ENCODE measurements around the gene KIFAP3. TPM values are rescaled to one million over a fixed set of nuclear protein-coding genes. Genes with fewer than 3 reads are reported as not detected.

Gene KIFAP3
- polyA plus RNA-seq, 3 donors: 2.1 to 4.7 (median 2.2) TPM

DNA sequence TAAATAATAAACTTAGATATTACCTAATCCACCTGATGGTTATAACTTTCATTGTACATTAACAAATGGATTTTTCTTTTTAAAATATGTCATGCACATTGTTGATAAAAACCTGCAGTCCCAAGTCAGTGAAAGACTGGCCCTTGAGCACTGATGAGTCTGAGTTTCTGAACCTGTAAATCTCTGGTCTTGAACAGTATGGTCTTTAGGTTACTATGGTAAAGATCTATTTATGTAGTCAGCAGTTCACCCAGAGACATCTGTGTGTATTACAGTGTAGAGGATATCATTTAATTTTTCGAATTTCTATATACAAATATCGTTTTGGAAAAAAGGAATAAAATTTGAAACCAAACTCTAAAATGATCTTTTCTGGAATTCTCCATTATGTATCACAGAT, 150.4 kb downstream of the KIFAP3 start:
- Histone ChIP-seq H4K20me1 (ENCODE audit: insufficient read depth, low read length) (no peaks in the 10 kb centered on the region), H2AFZ (ENCODE audit: insufficient read depth, low read depth, low read length, poor library complexity, severe bottlenecking) (no peak overlapping the region), H3K27ac (ENCODE audit: low read depth in 1 of 2, low read length in 2 of 2) (no peak overlapping the region), H3K4me2 (replicated peaks; ENCODE audit: extremely low read depth, low read length, poor library complexity, severe bottlenecking) (no peak overlapping the region), H3K4me3 (replicated peaks in 1 of 3; ENCODE audit: low read depth in 2 of 3, low read length in 3 of 3) (no peak overlapping the region), H3K79me2 (ENCODE audit: insufficient read depth, low read length) (no peaks in the 10 kb centered on the region), H3K9me3 (replicated peaks in 1 of 2; ENCODE audit: control insufficient read depth in 1 of 2, insufficient read depth in 1 of 2, low read length in 2 of 2) (no peaks in the 10 kb centered on the region), H3K4me1 (ENCODE audit: control insufficient read depth in 1 of 2, insufficient read depth in 2 of 2, low read length in 2 of 2) (no peaks in the 10 kb centered on the region), H3K36me3 (replicated peaks in 1 of 2; ENCODE audit: control insufficient read depth in 1 of 2, insufficient read depth in 2 of 2, low read length in 2 of 2) (no peaks in the 10 kb centered on the region), H3K9ac (ENCODE audit: insufficient read depth, low read length, poor library complexity, severe bottlenecking) (no peak overlapping the region), H3K27me3 (ENCODE audit: control insufficient read depth in 2 of 2, insufficient read depth in 2 of 2, low read length in 2 of 2) (no peaks in the 10 kb centered on the region)
- H3K4me3 Mint-ChIP-seq: no peak overlapping the region
- no peaks in the 10 kb centered on the region for H3K27me3 Mint-ChIP-seq (ENCODE audit: low read depth in 3 of 3)
- H3K4me1 Mint-ChIP-seq: no peaks in the 10 kb centered on the region
- no CpG with 5 or more reads among the region's 2 CpGs for WGBS (ENCODE audit: insufficient coverage)
- H3K36me3 Mint-ChIP-seq: peaks cover 0 to 3% of the 10 kb centered on the region in 2 donors
- H3K9me3 Mint-ChIP-seq: no peaks in the 10 kb centered on the region
- H3K27ac Mint-ChIP-seq: no peak overlapping the region
- TF ChIP-seq, protein P1, sequence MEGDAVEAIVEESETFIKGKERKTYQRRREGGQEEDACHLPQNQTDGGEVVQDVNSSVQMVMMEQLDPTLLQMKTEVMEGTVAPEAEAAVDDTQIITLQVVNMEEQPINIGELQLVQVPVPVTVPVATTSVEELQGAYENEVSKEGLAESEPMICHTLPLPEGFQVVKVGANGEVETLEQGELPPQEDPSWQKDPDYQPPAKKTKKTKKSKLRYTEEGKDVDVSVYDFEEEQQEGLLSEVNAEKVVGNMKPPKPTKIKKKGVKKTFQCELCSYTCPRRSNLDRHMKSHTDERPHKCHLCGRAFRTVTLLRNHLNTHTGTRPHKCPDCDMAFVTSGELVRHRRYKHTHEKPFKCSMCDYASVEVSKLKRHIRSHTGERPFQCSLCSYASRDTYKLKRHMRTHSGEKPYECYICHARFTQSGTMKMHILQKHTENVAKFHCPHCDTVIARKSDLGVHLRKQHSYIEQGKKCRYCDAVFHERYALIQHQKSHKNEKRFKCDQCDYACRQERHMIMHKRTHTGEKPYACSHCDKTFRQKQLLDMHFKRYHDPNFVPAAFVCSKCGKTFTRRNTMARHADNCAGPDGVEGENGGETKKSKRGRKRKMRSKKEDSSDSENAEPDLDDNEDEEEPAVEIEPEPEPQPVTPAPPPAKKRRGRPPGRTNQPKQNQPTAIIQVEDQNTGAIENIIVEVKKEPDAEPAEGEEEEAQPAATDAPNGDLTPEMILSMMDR (IDR thresholded peaks at IDR 0.05): no peak
- intact Hi-C loops (cut with micrococcal nuclease): loop anchor here in 1 of 2 donors (10.0 kb wide), 1 partner anchor 1001 kb away; no protein-coding TSS in a partner anchor
- no peak for DNase-seq

DNA sequence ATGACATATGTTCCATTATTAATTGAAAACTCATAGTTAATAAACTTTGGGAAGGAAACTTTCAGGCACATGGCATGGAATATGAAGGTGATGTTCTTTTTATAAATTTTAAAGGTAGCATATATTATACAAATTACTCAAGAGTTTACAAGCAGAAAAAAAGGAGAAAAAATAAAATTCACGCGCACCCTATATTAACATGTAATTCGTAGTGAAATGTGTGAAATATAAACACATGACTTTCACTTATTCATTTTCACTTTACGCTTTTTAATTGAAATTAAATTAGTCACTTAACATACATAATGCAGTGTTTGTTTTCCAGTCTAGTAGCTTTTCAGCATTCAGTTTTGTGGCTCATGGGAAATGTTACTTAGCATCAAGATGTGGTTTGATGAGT, 153.4 kb downstream of the KIFAP3 start:
- no peaks in the 10 kb centered on the region for H3K4me1 Mint-ChIP-seq
- H3K27ac ChIP-seq (ENCODE audit: low read depth in 1 of 2, low read length in 2 of 2): no peak overlapping the region
- peaks cover 0 to 3% of the 10 kb centered on the region in 2 donors for H3K36me3 Mint-ChIP-seq
- H3K27me3 ChIP-seq (ENCODE audit: control insufficient read depth in 2 of 2, insufficient read depth in 2 of 2, low read length in 2 of 2): no peaks in the 10 kb centered on the region
- H3K79me2 ChIP-seq (ENCODE audit: insufficient read depth, low read length): no peaks in the 10 kb centered on the region
- H2AFZ ChIP-seq (ENCODE audit: insufficient read depth, low read depth, low read length, poor library complexity, severe bottlenecking): no peak overlapping the region
- no peaks in the 10 kb centered on the region for H3K9me3 ChIP-seq (replicated peaks in 1 of 2; ENCODE audit: control insufficient read depth in 1 of 2, insufficient read depth in 1 of 2, low read length in 2 of 2)
- DNase-seq: no peak
- H4K20me1 ChIP-seq (ENCODE audit: insufficient read depth, low read length): no peaks in the 10 kb centered on the region
- TF ChIP-seq, protein P1 (IDR thresholded peaks at IDR 0.05): no peak
- no peak overlapping the region for H3K4me2 ChIP-seq (replicated peaks; ENCODE audit: extremely low read depth, low read length, poor library complexity, severe bottlenecking)
- H3K4me3 Mint-ChIP-seq: no peak overlapping the region
- H3K36me3 ChIP-seq (replicated peaks in 1 of 2; ENCODE audit: control insufficient read depth in 1 of 2, insufficient read depth in 2 of 2, low read length in 2 of 2): no peaks in the 10 kb centered on the region
- no peaks in the 10 kb centered on the region for H3K9me3 Mint-ChIP-seq
- no peak overlapping the region for H3K27ac Mint-ChIP-seq
- no peaks in the 10 kb centered on the region for H3K4me1 ChIP-seq (ENCODE audit: control insufficient read depth in 1 of 2, insufficient read depth in 2 of 2, low read length in 2 of 2)
- intact Hi-C loops (cut with micrococcal nuclease): loop anchor here in 1 of 2 donors (10.0 kb wide), 1 partner anchor 1004 kb away; no protein-coding TSS in a partner anchor
- H3K27me3 Mint-ChIP-seq (ENCODE audit: low read depth in 3 of 3): no peaks in the 10 kb centered on the region
- H3K9ac ChIP-seq (ENCODE audit: insufficient read depth, low read length, poor library complexity, severe bottlenecking): no peak overlapping the region
- WGBS (ENCODE audit: insufficient coverage): no CpG with 5 or more reads among the region's 4 CpGs
- no peak overlapping the region for H3K4me3 ChIP-seq (replicated peaks in 1 of 3; ENCODE audit: low read depth in 2 of 3, low read length in 3 of 3)
